ENCODE results near the gene ZNF862.
A peak's percentile ranks its signal among the peaks of the same experiment; 100 is the strongest.

Gene ZNF862

DNA sequence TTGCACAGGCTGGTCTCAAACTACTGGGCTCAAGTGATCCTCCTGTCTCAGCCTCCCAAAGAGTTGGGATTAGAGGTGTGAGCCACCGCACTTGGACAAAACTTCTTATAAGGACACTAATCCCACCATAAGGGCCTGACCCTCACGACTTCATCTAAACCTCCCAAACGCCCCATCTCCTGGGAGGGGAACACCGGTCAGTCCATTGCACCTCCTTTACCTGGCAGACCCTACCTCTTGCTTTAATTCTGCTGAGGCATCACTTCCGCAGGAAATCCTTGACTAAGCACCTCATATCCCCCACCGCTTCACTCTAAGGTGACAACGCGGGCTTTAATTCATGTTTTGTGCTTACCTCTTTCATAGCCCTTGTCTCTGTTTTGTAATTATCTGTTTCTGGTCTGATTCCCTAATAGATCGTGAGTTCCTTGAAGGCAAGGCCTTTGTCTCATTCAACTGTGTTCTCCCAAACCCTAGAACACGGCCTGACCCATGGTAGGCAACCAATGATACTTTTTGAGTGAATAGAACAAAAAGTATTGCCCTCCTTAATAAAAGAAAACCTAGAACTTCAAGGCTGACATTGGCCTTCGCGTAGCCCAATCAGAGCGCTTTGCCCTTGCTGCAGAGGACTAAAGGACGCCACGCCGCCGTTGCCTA is 481 bp upstream of the ZNF862 start:
- ATAC-seq (ENCODE audit: insufficient read depth, low read depth) = no peak
- H3K27ac ChIP-seq (ENCODE audit: low read length) = no peak overlapping the region
- H3K4me1 ChIP-seq (ENCODE audit: insufficient read depth, low read length) = peaks cover 22% of the 10 kb centered on the region
- H3K79me2 ChIP-seq (ENCODE audit: insufficient read depth, low read length) = peaks cover 17% of the 10 kb centered on the region
- no peak for DNase-seq
- H3K9me3 ChIP-seq (ENCODE audit: insufficient read depth, low read length, severe bottlenecking) = no peaks in the 10 kb centered on the region
- H3K9ac ChIP-seq (ENCODE audit: low read depth, low read length) = no peak overlapping the region
- peaks cover 10% of the 10 kb centered on the region; the same call in 1 of the 2 replicates for H4K20me1 ChIP-seq (ENCODE audit: insufficient read depth, low read length)
- TF ChIP-seq EZH2 (IDR thresholded peaks at IDR 0.05; ENCODE audit: borderline replicate concordance, low read depth, low read length, severe bottlenecking) = no peak
- TF ChIP-seq, protein P1, sequence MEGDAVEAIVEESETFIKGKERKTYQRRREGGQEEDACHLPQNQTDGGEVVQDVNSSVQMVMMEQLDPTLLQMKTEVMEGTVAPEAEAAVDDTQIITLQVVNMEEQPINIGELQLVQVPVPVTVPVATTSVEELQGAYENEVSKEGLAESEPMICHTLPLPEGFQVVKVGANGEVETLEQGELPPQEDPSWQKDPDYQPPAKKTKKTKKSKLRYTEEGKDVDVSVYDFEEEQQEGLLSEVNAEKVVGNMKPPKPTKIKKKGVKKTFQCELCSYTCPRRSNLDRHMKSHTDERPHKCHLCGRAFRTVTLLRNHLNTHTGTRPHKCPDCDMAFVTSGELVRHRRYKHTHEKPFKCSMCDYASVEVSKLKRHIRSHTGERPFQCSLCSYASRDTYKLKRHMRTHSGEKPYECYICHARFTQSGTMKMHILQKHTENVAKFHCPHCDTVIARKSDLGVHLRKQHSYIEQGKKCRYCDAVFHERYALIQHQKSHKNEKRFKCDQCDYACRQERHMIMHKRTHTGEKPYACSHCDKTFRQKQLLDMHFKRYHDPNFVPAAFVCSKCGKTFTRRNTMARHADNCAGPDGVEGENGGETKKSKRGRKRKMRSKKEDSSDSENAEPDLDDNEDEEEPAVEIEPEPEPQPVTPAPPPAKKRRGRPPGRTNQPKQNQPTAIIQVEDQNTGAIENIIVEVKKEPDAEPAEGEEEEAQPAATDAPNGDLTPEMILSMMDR (IDR thresholded peaks at IDR 0.05; ENCODE audit: borderline replicate concordance, extremely low read depth, low read length, poor library complexity, severe bottlenecking) = no peak
- no peaks in the 10 kb centered on the region; the same call in 1 of the 2 replicates for H3K36me3 ChIP-seq (ENCODE audit: insufficient read depth, low read length)
- peak overlapping the region; percentile 48; the same call in 1 of the 2 replicates for H3K4me2 ChIP-seq (ENCODE audit: insufficient read depth, low read length)
- peaks cover 3% of the 10 kb centered on the region for H3K27me3 ChIP-seq (ENCODE audit: insufficient read depth, low read length, poor library complexity)
- peak overlapping the region in 1 of 2 experiments; percentile 19; a peak in 1 of 4 replicates for H3K4me3 ChIP-seq (ENCODE audit: low read depth in 1 of 2, low read length in 2 of 2)
- H2AFZ ChIP-seq (ENCODE audit: low read depth, low read length) = no peak overlapping the region

DNA sequence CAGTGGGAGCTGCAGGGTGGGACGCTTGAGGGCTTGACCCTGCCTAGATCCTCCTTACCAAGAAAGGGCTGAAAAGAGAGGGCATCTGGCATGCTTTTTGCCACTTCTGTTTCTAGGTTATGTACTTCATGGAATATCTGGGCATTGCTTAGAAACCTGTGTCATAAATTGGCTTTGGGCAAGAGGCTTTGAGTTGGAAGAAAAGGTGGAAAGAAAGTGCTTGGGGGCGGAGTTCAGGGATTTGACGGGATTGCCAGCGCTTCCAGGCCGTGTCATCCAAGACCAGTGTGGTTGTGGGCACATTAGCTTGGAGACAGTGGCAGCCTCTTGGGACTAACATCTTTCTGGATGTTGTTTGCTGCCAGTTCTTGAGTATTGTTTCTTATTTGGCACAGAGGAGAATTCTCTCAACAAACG is 825 bp downstream of the ZNF862 start:
- H3K79me2 ChIP-seq (ENCODE audit: insufficient read depth, low read length) = peaks cover 17% of the 10 kb centered on the region
- H3K36me3 ChIP-seq (ENCODE audit: insufficient read depth, low read length) = no peaks in the 10 kb centered on the region; the same call in 1 of the 2 replicates
- peaks cover 10% of the 10 kb centered on the region; the same call in 1 of the 2 replicates for H4K20me1 ChIP-seq (ENCODE audit: insufficient read depth, low read length)
- ATAC-seq (ENCODE audit: insufficient read depth, low read depth) (no peak), DNase-seq (no peak)
- peak overlapping the region; percentile 90 for H3K9ac ChIP-seq (ENCODE audit: low read depth, low read length)
- H3K4me2 ChIP-seq (ENCODE audit: insufficient read depth, low read length) = peak overlapping the region; percentile 81
- H3K27ac ChIP-seq (ENCODE audit: low read length) = peak overlapping the region; percentile 81
- H3K9me3 ChIP-seq (ENCODE audit: insufficient read depth, low read length, severe bottlenecking) = no peaks in the 10 kb centered on the region
- H3K4me3 ChIP-seq (ENCODE audit: low read depth in 1 of 2, low read length in 2 of 2) = peak overlapping the region; percentile 73 to 90
- H3K4me1 ChIP-seq (ENCODE audit: insufficient read depth, low read length) = peaks cover 22% of the 10 kb centered on the region
- peaks cover 3% of the 10 kb centered on the region for H3K27me3 ChIP-seq (ENCODE audit: insufficient read depth, low read length, poor library complexity)
- no peak for TF ChIP-seq EZH2 (IDR thresholded peaks at IDR 0.05; ENCODE audit: borderline replicate concordance, low read depth, low read length, severe bottlenecking)
- TF ChIP-seq, protein P1 (IDR thresholded peaks at IDR 0.05; ENCODE audit: borderline replicate concordance, extremely low read depth, low read length, poor library complexity, severe bottlenecking) = no peak
- peak overlapping the region; percentile 80 for H2AFZ ChIP-seq (ENCODE audit: low read depth, low read length)

DNA sequence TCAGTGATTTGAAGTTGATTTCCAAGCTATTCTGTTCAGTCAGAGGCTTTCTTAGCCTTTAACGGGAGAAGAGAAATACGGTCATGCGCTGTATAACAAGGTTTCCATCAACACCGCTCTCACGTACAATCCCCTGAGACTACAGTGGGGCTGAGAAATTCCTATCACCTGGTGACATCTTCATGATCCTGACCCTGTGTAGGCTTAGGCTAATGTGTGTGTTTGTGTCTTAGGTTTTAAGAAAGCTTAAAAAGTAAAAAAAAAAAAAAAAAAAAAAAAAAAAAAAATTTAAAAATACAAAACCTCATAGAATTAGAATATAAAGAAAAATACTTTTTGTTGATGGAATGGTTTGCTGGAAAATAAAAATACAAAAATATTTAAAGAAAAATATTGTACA is 1.8 kb downstream of the ZNF862 start:
- no peak overlapping the region for H3K9ac ChIP-seq (ENCODE audit: low read depth, low read length)
- H2AFZ ChIP-seq (ENCODE audit: low read depth, low read length) = no peak overlapping the region
- peak overlapping the region; percentile 81 for H3K4me2 ChIP-seq (ENCODE audit: insufficient read depth, low read length)
- no peaks in the 10 kb centered on the region; the same call in 1 of the 2 replicates for H3K36me3 ChIP-seq (ENCODE audit: insufficient read depth, low read length)
- ATAC-seq (ENCODE audit: insufficient read depth, low read depth) = no peak
- H3K4me1 ChIP-seq (ENCODE audit: insufficient read depth, low read length) = peaks cover 22% of the 10 kb centered on the region
- H3K27ac ChIP-seq (ENCODE audit: low read length) = no peak overlapping the region
- peaks cover 13% of the 10 kb centered on the region; the same call in 1 of the 2 replicates for H4K20me1 ChIP-seq (ENCODE audit: insufficient read depth, low read length)
- no peak for TF ChIP-seq EZH2 (IDR thresholded peaks at IDR 0.05; ENCODE audit: borderline replicate concordance, low read depth, low read length, severe bottlenecking)
- 0 out of 4 replicates have a peak overlapping the region, but pooled peaks of 1 of the 2 experiments have one; percentile 90 for H3K4me3 ChIP-seq (ENCODE audit: low read depth in 1 of 2, low read length in 2 of 2)
- DNase-seq = no peak
- H3K79me2 ChIP-seq (ENCODE audit: insufficient read depth, low read length) = peaks cover 17% of the 10 kb centered on the region
- no peaks in the 10 kb centered on the region for H3K9me3 ChIP-seq (ENCODE audit: insufficient read depth, low read length, severe bottlenecking)
- H3K27me3 ChIP-seq (ENCODE audit: insufficient read depth, low read length, poor library complexity) = no peaks in the 10 kb centered on the region

DNA sequence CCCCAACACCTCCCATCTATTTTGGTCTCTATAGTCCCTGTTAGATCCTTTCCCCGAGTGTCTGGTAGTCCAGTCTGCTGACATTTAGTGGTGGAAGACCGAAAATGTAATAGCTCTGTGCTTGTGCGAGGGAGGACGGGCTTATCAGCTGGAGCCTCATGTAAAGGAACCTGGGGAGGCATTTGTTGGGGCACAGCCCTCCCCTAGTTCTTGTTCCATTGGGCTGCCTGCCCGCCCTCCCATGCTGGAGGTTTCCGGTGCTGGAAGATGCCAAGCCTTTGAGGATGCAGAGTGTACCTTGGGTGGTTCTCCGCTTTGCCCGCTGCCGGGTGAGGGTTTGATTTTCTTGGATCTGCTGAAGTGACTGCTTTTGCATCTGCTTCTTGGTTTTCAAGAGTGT is 5.4 kb downstream of the ZNF862 start:
- Histone ChIP-seq H2AFZ (ENCODE audit: low read depth, low read length) (no peak overlapping the region), H3K79me2 (ENCODE audit: insufficient read depth, low read length) (peaks cover 16% of the 10 kb centered on the region), H3K9me3 (ENCODE audit: insufficient read depth, low read length, severe bottlenecking) (no peaks in the 10 kb centered on the region), H3K4me2 (ENCODE audit: insufficient read depth, low read length) (no peak overlapping the region), H3K9ac (ENCODE audit: low read depth, low read length) (no peak overlapping the region), H3K27ac (ENCODE audit: low read length) (no peak overlapping the region), H4K20me1 (ENCODE audit: insufficient read depth, low read length) (peaks cover 13% of the 10 kb centered on the region; the same call in 1 of the 2 replicates), H3K4me3 (ENCODE audit: low read depth in 1 of 2, low read length in 2 of 2) (no peak overlapping the region), H3K4me1 (ENCODE audit: insufficient read depth, low read length) (peaks cover 16% of the 10 kb centered on the region), H3K27me3 (ENCODE audit: insufficient read depth, low read length, poor library complexity) (no peaks in the 10 kb centered on the region), H3K36me3 (ENCODE audit: insufficient read depth, low read length) (peaks cover 24% of the 10 kb centered on the region)
- DNase-seq = no peak
- no peak for ATAC-seq (ENCODE audit: insufficient read depth, low read depth)
- no peak for TF ChIP-seq EZH2 (IDR thresholded peaks at IDR 0.05; ENCODE audit: borderline replicate concordance, low read depth, low read length, severe bottlenecking)
- TF ChIP-seq, protein P1 (IDR thresholded peaks at IDR 0.05; ENCODE audit: borderline replicate concordance, extremely low read depth, low read length, poor library complexity, severe bottlenecking) = no peak
